Vagina (tissue), 2 donors: ENCODE results near the gene VSX2. TPM values are rescaled to one million over a fixed set of nuclear protein-coding genes. Genes with fewer than 3 reads are reported as not detected.

Source experiments
- DNase-seq, 2 donors: peaks; one replicate each; pipeline ENCODE4 v3.0.0-alpha.2; 2017; ENCODE audit errors: extremely low spot score in 2 of 2
- H3K27ac ChIP-seq: fragments of 200-600 bp; sonication (generic); one replicate; pipeline ENCODE4 v1.5.1; 2019
- H3K27me3 ChIP-seq: fragments of 200-600 bp; sonication (generic); one replicate; pipeline ENCODE4 v1.5.1; 2019
- H3K36me3 ChIP-seq, 2 donors: fragments of 200-600 bp; sonication (generic); one replicate each; pipeline ENCODE4 v1.5.1; 2017 to 2019
- H3K4me1 ChIP-seq: fragments of 200-600 bp; sonication (generic); one replicate; pipeline ENCODE4 v1.5.1; 2019
- H3K4me3 ChIP-seq, 2 donors: fragments of 200-600 bp; sonication (generic); 1 replicate in 1 of 2; 2 replicates in 1 of 2; pipeline ENCODE4 v1.5.1; 2016 to 2019
- H3K9me3 ChIP-seq: fragments of 200-600 bp; sonication (generic); one replicate; pipeline ENCODE4 v1.5.1; 2019
- POLR2A ChIP-seq, 2 donors: fragments of 450-650 bp; IDR thresholded peaks; one replicate each; pipeline ENCODE4 v1.6.1; 2017; ENCODE audit warnings: antibody characterized with exemption in 2 of 2, mild to moderate bottlenecking in 2 of 2, moderate library complexity in 2 of 2
- POLR2AphosphoS5 ChIP-seq, 2 donors: sonication (generic); formaldehyde crosslinking; IDR thresholded peaks; one replicate each; pipeline ENCODE4 v1.9.0; 2017; ENCODE audit warnings: antibody characterized with exemption in 2 of 2, mild to moderate bottlenecking in 2 of 2, low read depth in 1 of 2; ENCODE audit not compliant: insufficient read depth in 1 of 2
- intact Hi-C: fragments of 100-400 bp; cut with DNase I; formaldehyde crosslinking; loops from one replicate; pipeline ENCODE4 v1.15.1; 2023
- total RNA-seq: library from RNA; depleted of rRNA; stranded (reverse); fragments of >200 nt; gene quantifications from one replicate; pipeline ENCODE4 v1.2.3, GENCODE V29; 2016
- TF ChIP-seq, protein P1 (sequence below), 3 experiments: fragments of 450-650 bp in 2 of 3; fragments of 200-600 bp in 1 of 3; sonication (generic) in 1 of 3; IDR thresholded peaks; one replicate each; pipeline ENCODE4 v1.5.1; 2017 to 2019; ENCODE audit warnings: antibody characterized with exemption in 3 of 3, mild to moderate bottlenecking in 2 of 3, moderate library complexity in 2 of 3

Gene VSX2
- total RNA-seq, 1 donor from 2014 or later = not detected

DNA sequence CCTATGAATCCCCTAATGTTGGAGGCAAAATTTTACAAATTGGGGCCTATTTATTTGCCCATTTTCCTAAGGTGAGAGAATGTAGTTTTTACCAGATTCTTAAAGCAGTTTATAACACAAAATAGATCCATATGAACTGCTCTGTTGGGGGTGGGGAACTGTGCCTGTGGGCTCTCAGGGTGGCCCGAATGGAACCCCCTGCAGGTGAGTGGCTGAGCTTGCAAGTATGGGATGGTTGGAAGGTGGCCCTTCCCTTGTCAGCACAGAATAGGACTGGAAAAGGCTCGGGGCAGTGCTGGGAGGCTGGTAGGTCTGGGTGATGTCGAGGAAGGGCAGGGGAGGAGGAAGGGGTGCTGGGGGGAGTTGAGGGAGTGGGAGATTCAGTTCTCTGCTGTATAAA is 4.9 kb downstream of the VSX2 start:
- TF ChIP-seq POLR2A (IDR thresholded peaks at IDR 0.05) (no peak), POLR2AphosphoS5 (IDR thresholded peaks at IDR 0.05; ENCODE audit: insufficient read depth in 1 of 2, low read depth in 1 of 2) (no peak)
- TF ChIP-seq, protein P1, sequence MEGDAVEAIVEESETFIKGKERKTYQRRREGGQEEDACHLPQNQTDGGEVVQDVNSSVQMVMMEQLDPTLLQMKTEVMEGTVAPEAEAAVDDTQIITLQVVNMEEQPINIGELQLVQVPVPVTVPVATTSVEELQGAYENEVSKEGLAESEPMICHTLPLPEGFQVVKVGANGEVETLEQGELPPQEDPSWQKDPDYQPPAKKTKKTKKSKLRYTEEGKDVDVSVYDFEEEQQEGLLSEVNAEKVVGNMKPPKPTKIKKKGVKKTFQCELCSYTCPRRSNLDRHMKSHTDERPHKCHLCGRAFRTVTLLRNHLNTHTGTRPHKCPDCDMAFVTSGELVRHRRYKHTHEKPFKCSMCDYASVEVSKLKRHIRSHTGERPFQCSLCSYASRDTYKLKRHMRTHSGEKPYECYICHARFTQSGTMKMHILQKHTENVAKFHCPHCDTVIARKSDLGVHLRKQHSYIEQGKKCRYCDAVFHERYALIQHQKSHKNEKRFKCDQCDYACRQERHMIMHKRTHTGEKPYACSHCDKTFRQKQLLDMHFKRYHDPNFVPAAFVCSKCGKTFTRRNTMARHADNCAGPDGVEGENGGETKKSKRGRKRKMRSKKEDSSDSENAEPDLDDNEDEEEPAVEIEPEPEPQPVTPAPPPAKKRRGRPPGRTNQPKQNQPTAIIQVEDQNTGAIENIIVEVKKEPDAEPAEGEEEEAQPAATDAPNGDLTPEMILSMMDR (IDR thresholded peaks at IDR 0.05) = no peak
- no peak for DNase-seq
- Histone ChIP-seq H3K9me3 (no peaks in the 10 kb centered on the region), H3K27me3 (peaks cover 27% of the 10 kb centered on the region), H3K4me3 (no peak overlapping the region), H3K27ac (no peak overlapping the region), H3K36me3 (no peaks in the 10 kb centered on the region), H3K4me1 (peaks cover 30% of the 10 kb centered on the region)
- intact Hi-C loops = no loop called here

DNA sequence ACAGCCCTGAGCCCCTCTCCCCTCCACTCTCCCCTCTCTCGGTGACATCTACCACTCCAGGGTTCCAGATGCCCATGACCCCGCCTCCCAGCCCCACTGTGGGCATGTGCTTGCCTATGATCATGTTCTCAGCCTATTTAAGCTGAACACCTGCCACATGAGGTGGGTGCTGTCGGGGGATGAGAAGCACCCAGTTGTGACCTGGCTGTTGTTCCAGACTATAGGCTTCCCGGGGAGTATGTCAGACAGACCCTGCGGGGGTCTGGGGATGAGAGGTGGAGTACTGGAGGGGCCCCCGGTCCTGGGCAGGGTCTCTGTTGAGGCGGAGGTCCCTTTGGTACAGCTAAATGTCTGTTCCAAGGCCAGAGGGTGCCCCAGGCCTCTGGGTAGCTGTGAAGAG is 6.0 kb downstream of the VSX2 start:
- intact Hi-C loops = no loop called here
- TF ChIP-seq POLR2A (IDR thresholded peaks at IDR 0.05) = no peak
- TF ChIP-seq, protein P1 (IDR thresholded peaks at IDR 0.05) = no peak
- TF ChIP-seq POLR2AphosphoS5 (IDR thresholded peaks at IDR 0.05; ENCODE audit: insufficient read depth in 1 of 2, low read depth in 1 of 2) = no peak
- H3K9me3 ChIP-seq = no peaks in the 10 kb centered on the region
- H3K36me3 ChIP-seq = no peaks in the 10 kb centered on the region
- no peak overlapping the region for H3K27ac ChIP-seq
- peaks cover 17% of the 10 kb centered on the region for H3K27me3 ChIP-seq
- no peak for DNase-seq
- H3K4me1 ChIP-seq = peaks cover 20% of the 10 kb centered on the region
- no peak overlapping the region for H3K4me3 ChIP-seq

DNA sequence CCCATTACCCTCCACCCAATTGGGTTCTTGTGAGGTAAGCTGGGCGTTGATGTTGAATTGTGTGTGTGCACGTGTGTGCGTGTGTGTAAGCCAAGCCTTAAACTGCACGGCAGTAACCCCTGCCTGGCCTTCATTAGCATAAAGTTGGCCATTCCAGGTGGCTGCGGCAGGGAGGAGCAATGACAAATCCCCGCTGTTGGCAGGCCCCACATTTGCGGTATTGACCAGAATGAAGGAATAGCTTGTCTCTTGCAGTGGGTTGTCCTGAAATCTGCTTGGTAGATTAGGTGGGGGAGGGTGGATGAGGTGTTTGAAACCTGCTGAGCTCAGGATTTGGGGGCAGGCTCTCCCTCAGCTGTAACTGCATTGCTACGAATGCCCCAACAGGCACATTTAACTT is 7.3 kb downstream of the VSX2 start:
- TF ChIP-seq POLR2A (IDR thresholded peaks at IDR 0.05) = no peak
- TF ChIP-seq POLR2AphosphoS5 (IDR thresholded peaks at IDR 0.05; ENCODE audit: insufficient read depth in 1 of 2, low read depth in 1 of 2) = no peak
- TF ChIP-seq, protein P1 (IDR thresholded peaks at IDR 0.05) = no peak
- H3K9me3 ChIP-seq = no peaks in the 10 kb centered on the region
- intact Hi-C loops = no loop called here
- peaks cover 5% of the 10 kb centered on the region for H3K27me3 ChIP-seq
- no peak for DNase-seq
- H3K4me3 ChIP-seq = no peak overlapping the region
- H3K4me1 ChIP-seq = peaks cover 11% of the 10 kb centered on the region
- no peak overlapping the region for H3K27ac ChIP-seq
- no peaks in the 10 kb centered on the region for H3K36me3 ChIP-seq

DNA sequence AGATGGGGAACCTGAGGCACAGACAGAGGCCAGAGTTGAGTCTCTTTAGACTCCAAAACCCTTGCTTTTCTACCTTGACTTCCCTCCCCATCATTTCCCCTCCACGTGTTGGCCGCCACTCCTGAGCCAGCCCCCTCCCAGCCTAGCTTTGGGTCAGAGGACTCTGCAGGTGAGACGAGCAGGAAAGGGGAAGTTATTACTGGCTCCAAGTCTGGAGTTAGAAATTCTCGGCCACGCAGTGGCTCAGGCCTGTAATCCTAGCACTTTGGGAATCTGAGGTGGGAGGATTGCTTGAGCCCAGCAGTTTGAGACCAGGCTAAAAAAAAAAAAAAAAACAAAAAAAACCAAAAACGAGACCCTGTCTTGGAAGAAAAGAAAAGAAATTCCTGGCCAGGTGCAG is 8.8 kb downstream of the VSX2 start:
- no peak for DNase-seq
- intact Hi-C loops = no loop called here
- TF ChIP-seq POLR2AphosphoS5 (IDR thresholded peaks at IDR 0.05; ENCODE audit: insufficient read depth in 1 of 2, low read depth in 1 of 2) (no peak), POLR2A (IDR thresholded peaks at IDR 0.05) (no peak)
- TF ChIP-seq, protein P1 (IDR thresholded peaks at IDR 0.05) = no peak
- Histone ChIP-seq H3K27me3 (no peaks in the 10 kb centered on the region), H3K4me1 (peaks cover 4% of the 10 kb centered on the region), H3K27ac (no peak overlapping the region), H3K4me3 (no peak overlapping the region), H3K36me3 (no peaks in the 10 kb centered on the region), H3K9me3 (no peaks in the 10 kb centered on the region)

DNA sequence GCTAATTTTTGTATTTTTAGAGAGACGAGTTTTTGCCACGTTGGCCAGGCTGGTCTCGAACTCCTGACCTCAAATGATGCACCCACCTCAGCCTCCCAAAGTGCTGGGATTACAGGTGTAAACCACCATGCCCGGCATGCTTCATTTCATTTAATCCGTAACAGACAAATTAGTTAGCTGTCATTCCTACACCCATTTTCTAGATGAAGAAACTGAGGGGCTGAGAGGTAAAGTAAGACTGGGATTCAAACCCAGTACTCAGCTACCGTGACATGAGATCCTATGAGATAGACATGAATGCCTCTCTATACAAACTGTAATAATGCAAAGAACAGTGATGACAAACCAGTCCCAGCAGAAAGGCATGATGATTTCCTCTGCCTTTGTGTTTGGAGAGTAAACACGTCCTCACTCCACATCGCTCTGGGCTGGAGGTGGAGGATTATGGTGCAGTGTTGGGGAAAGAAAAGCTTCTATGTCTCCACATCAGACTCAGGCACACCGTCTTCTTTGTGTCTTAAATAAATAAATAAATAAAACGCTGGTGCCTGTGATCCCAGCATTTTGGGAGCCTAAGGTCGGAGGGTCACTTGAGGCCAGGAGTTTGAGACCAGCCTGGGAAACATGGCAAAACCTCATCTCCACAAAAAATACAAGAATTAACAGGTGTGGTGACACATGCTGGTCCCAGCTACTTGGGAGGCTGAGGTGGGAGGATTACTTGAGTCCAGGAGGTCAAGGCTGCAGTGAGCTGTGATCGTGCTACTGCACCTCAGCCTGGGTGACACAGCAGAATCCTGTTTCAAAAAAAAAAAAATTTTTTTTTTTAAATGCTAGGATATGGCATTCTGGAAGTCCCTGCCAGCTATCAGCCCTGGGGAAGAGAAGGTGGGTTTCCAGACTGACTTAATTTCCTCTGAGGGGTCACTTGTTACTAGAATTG is 10.5 kb downstream of the VSX2 start:
- DNase-seq = no peak
- intact Hi-C loops = no loop called here
- Histone ChIP-seq H3K27ac (no peak overlapping the region), H3K4me1 (peaks cover 4% of the 10 kb centered on the region), H3K4me3 (no peak overlapping the region), H3K9me3 (no peaks in the 10 kb centered on the region), H3K36me3 (no peaks in the 10 kb centered on the region), H3K27me3 (no peaks in the 10 kb centered on the region)
- no peak for TF ChIP-seq POLR2A (IDR thresholded peaks at IDR 0.05)
- no peak for TF ChIP-seq POLR2AphosphoS5 (IDR thresholded peaks at IDR 0.05; ENCODE audit: insufficient read depth in 1 of 2, low read depth in 1 of 2)
- TF ChIP-seq, protein P1 (IDR thresholded peaks at IDR 0.05) = no peak
